ENCODE data around the gene UGT1A3. TPM values are rescaled to one million over a fixed set of nuclear protein-coding genes. Genes with fewer than 3 reads are reported as not detected.

Gene UGT1A3
- total RNA-seq, 2 donors from 2014 or later: not detected

GRCh38 chr2:233758141-233758540 is 29.3 kb downstream of the UGT1A3 start:
- TF ChIP-seq CTCF (IDR thresholded peaks at IDR 0.05): no peak
- H3K27me3 ChIP-seq: no peaks in the 10 kb centered on the region
- H3K4me3 ChIP-seq: no peak overlapping the region
- DNase-seq (ENCODE audit: low spot score): no peak
- H3K36me3 ChIP-seq: no peaks in the 10 kb centered on the region
- no peak overlapping the region for H3K27ac ChIP-seq
- no peaks in the 10 kb centered on the region for H3K4me1 ChIP-seq
- no peaks in the 10 kb centered on the region for H3K9me3 ChIP-seq

GRCh38 chr2:233758849-233759248 is 30.0 kb downstream of the UGT1A3 start:
- no peak for DNase-seq (ENCODE audit: low spot score)
- H3K27me3 ChIP-seq: no peaks in the 10 kb centered on the region
- no peak overlapping the region for H3K4me3 ChIP-seq
- no peak overlapping the region for H3K27ac ChIP-seq
- H3K4me1 ChIP-seq: no peaks in the 10 kb centered on the region
- no peaks in the 10 kb centered on the region for H3K9me3 ChIP-seq
- no peak for TF ChIP-seq CTCF (IDR thresholded peaks at IDR 0.05)
- no peaks in the 10 kb centered on the region for H3K36me3 ChIP-seq

GRCh38 chr2:233760043-233760442 is 31.2 kb downstream of the UGT1A3 start, which contains the start of gene UGT1A1:
UGT1A1 (plus strand) TSS chr2:233760270; CDS start chr2:233760288, 18 bp downstream.
- H3K36me3 ChIP-seq: no peaks in the 10 kb centered on the region
- TF ChIP-seq CTCF (IDR thresholded peaks at IDR 0.05): no peak
- no peak within 1 kb of the TSS for H3K27ac ChIP-seq
- no peak within 1 kb of the TSS for H3K4me3 ChIP-seq
- no peaks in the 10 kb centered on the region for H3K4me1 ChIP-seq
- no peaks in the 10 kb centered on the region for H3K27me3 ChIP-seq
- H3K9me3 ChIP-seq: no peaks in the 10 kb centered on the region
- DNase-seq (ENCODE audit: low spot score): no peak

- TF ChIP-seq CTCF (IDR thresholded peaks at IDR 0.05): no peak
- DNase-seq (ENCODE audit: low spot score): no peak
- Histone ChIP-seq H3K36me3 (no peaks in the 10 kb centered on the region), H3K4me3 (no peak overlapping the region), H3K4me1 (no peaks in the 10 kb centered on the region), H3K9me3 (no peaks in the 10 kb centered on the region), H3K27ac (no peak overlapping the region), H3K27me3 (no peaks in the 10 kb centered on the region)
These were observed 32.4 kb downstream of the UGT1A3 start for GRCh38 chr2:233761040-233761769.

- no peak for TF ChIP-seq CTCF (IDR thresholded peaks at IDR 0.05)
- Histone ChIP-seq H3K4me1 (no peaks in the 10 kb centered on the region), H3K4me3 (no peak overlapping the region), H3K27me3 (no peaks in the 10 kb centered on the region), H3K27ac (no peak overlapping the region), H3K36me3 (no peaks in the 10 kb centered on the region), H3K9me3 (no peaks in the 10 kb centered on the region)
- no peak for DNase-seq (ENCODE audit: low spot score)
These were observed 35.4 kb downstream of the UGT1A3 start for GRCh38 chr2:233764264-233764663.

- no peak for DNase-seq (ENCODE audit: low spot score)
- Histone ChIP-seq H3K27me3 (no peaks in the 10 kb centered on the region), H3K4me1 (no peaks in the 10 kb centered on the region), H3K9me3 (no peaks in the 10 kb centered on the region), H3K27ac (no peak overlapping the region), H3K4me3 (no peak overlapping the region), H3K36me3 (no peaks in the 10 kb centered on the region)
- no peak for TF ChIP-seq CTCF (IDR thresholded peaks at IDR 0.05)
These were observed 35.9 kb downstream of the UGT1A3 start for GRCh38 chr2:233764761-233765160.

Measured in right atrium auricular region (tissue), 2 donors.